ENCODE data around the gene EPHA6.
"Not testable (repeated sequence)": the region's sequence is repeated elsewhere in the genome, so short reads cannot be mapped to it uniquely, and the experiment has no call there.

The EPHA6 gene

DNA sequence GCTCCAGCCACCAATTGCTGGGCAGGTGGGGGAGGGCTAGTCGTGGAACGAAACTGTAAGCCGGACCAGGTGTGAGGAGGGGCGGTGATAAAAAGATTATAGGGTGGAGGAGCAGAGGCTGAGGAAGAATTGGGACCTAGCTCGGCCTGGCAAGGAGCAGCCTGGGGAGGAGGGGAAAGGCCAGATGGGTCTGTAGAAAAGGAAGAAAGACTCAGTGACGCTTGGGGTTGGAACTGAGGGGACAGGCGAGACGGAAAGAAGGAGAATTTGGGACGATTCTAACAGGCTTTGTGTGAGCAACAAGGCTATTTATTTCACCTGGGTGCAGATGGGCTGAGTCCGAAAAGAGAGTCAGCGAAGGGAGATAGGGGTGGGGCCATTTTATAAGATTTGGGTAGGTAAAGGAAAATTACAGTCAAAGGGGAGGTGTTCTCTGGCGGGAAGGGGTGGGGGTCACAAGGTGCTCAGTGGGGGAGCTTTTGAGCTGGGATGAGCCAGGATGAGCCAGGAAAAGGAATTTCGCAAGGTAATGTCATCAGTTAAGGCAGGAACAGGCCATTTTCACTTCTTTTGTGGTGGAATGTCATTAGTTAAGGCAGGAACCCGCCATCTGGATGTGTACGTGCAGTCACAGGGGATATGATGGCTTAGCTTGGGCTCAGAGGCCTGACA lies 462.6 kb downstream of the EPHA6 start:
- H3K4me3 ChIP-seq (ENCODE audit: low read length in 2 of 2); H3K9me3 ChIP-seq (ENCODE audit: control insufficient read depth in 2 of 2, low read length in 2 of 2); H3K9ac ChIP-seq (ENCODE audit: low read length in 2 of 2); H3K36me3 ChIP-seq (ENCODE audit: control insufficient read depth in 2 of 2, insufficient read depth in 2 of 2, low read length in 2 of 2); H3K27me3 ChIP-seq (ENCODE audit: control insufficient read depth in 1 of 2, insufficient read depth in 2 of 2, low read length in 2 of 2); H3K27ac ChIP-seq (ENCODE audit: low read length); H3K4me1 ChIP-seq (ENCODE audit: control insufficient read depth, insufficient read depth, low read length): not testable (repeated sequence)

DNA sequence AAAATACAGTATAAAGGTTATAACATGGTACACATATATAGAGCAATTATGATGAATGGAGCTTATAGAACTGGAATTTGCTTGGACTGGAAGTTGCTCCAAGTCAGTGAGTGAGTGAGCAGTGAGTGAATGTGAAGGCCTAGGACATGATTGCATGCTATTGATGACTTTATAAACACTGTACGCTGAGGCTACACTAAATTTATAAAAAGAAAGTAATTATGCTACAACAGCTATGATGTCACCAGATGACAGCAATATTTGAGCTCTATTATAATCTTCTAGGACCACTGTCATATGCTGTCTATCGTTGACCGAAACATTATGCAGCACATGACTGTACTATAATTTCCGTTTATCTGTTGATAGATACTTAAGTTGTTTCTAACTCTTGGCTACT lies 463.3 kb downstream of the EPHA6 start:
- Histone ChIP-seq H3K9ac (ENCODE audit: low read length in 2 of 2) (no peak overlapping the region), H3K9me3 (ENCODE audit: control insufficient read depth in 2 of 2, low read length in 2 of 2) (no peaks in the 10 kb centered on the region), H3K27ac (ENCODE audit: low read length) (no peak overlapping the region), H3K27me3 (ENCODE audit: control insufficient read depth in 1 of 2, insufficient read depth in 2 of 2, low read length in 2 of 2) (no peaks in the 10 kb centered on the region), H3K36me3 (ENCODE audit: control insufficient read depth in 2 of 2, insufficient read depth in 2 of 2, low read length in 2 of 2) (no peaks in the 10 kb centered on the region), H3K4me1 (ENCODE audit: control insufficient read depth, insufficient read depth, low read length) (no peaks in the 10 kb centered on the region), H3K4me3 (ENCODE audit: low read length in 2 of 2) (no peak overlapping the region)

DNA sequence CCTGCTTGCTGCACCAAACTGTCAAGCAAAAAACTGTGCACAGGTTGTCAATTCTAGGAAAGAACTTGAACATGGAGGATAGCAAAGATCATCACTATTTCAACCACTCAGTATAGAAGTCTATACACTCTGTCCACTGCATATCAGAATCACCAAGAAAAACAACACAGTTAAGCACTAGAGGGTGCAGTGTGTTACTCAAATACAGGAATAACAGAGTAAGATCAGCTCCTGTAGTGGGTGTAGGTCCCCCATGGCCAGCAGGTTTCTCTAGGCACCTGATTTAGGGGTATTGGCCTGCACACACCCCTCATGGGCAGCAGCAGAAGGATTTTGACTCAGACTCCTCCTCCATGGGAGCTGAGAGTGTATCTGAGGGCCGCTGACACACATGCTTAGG lies 464.1 kb downstream of the EPHA6 start:
- Histone ChIP-seq H3K27me3 (ENCODE audit: control insufficient read depth in 1 of 2, insufficient read depth in 2 of 2, low read length in 2 of 2) (no peaks in the 10 kb centered on the region), H3K9ac (ENCODE audit: low read length in 2 of 2) (no peak overlapping the region), H3K36me3 (ENCODE audit: control insufficient read depth in 2 of 2, insufficient read depth in 2 of 2, low read length in 2 of 2) (no peaks in the 10 kb centered on the region), H3K4me3 (ENCODE audit: low read length in 2 of 2) (no peak overlapping the region), H3K27ac (ENCODE audit: low read length) (no peak overlapping the region), H3K4me1 (ENCODE audit: control insufficient read depth, insufficient read depth, low read length) (no peaks in the 10 kb centered on the region), H3K9me3 (ENCODE audit: control insufficient read depth in 2 of 2, low read length in 2 of 2) (no peaks in the 10 kb centered on the region)

DNA sequence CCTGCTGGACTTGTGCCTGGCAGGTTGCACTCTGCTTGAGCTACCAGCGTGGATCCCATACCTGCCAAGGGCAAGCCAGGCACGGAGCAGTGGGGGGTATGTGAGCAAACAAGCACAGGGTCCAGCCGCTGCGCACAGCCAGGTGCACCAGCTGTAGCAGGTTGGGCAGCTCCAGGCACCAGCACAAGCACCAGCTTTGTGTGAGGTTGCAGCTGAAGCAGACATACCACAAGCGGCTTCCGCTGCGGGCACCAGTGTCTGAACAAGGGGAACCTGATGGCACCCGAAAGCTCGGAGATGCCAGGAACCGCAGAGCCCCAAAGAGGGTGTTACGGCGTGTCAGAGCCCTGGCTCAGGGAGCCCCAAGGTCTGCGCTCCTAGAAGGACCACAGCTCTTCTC lies 477.5 kb downstream of the EPHA6 start:
- Histone ChIP-seq H3K9ac (ENCODE audit: low read length in 2 of 2) (no peak overlapping the region), H3K36me3 (ENCODE audit: control insufficient read depth in 2 of 2, insufficient read depth in 2 of 2, low read length in 2 of 2) (no peaks in the 10 kb centered on the region), H3K27me3 (ENCODE audit: control insufficient read depth in 1 of 2, insufficient read depth in 2 of 2, low read length in 2 of 2) (no peaks in the 10 kb centered on the region), H3K4me3 (ENCODE audit: low read length in 2 of 2) (no peak overlapping the region), H3K27ac (ENCODE audit: low read length) (no peak overlapping the region), H3K9me3 (ENCODE audit: control insufficient read depth in 2 of 2, low read length in 2 of 2) (no peaks in the 10 kb centered on the region), H3K4me1 (ENCODE audit: control insufficient read depth, insufficient read depth, low read length) (no peaks in the 10 kb centered on the region)

GRCh38 chr3:97293596-97294131 lies 479.3 kb downstream of the EPHA6 start:
- no peak overlapping the region for H3K9ac ChIP-seq (ENCODE audit: low read length in 2 of 2)
- H3K36me3 ChIP-seq (ENCODE audit: control insufficient read depth in 2 of 2, insufficient read depth in 2 of 2, low read length in 2 of 2): no peaks in the 10 kb centered on the region
- no peak overlapping the region for H3K4me3 ChIP-seq (ENCODE audit: low read length in 2 of 2)
- no peaks in the 10 kb centered on the region for H3K9me3 ChIP-seq (ENCODE audit: control insufficient read depth in 2 of 2, low read length in 2 of 2)
- H3K4me1 ChIP-seq (ENCODE audit: control insufficient read depth, insufficient read depth, low read length): no peaks in the 10 kb centered on the region
- no peaks in the 10 kb centered on the region for H3K27me3 ChIP-seq (ENCODE audit: control insufficient read depth in 1 of 2, insufficient read depth in 2 of 2, low read length in 2 of 2)
- H3K27ac ChIP-seq (ENCODE audit: low read length): no peak overlapping the region

- no peak overlapping the region for H3K4me3 ChIP-seq (ENCODE audit: low read length in 2 of 2)
- no peaks in the 10 kb centered on the region for H3K9me3 ChIP-seq (ENCODE audit: control insufficient read depth in 2 of 2, low read length in 2 of 2)
- H3K4me1 ChIP-seq (ENCODE audit: control insufficient read depth, insufficient read depth, low read length): no peaks in the 10 kb centered on the region
- no peak overlapping the region for H3K27ac ChIP-seq (ENCODE audit: low read length)
- H3K27me3 ChIP-seq (ENCODE audit: control insufficient read depth in 1 of 2, insufficient read depth in 2 of 2, low read length in 2 of 2): no peaks in the 10 kb centered on the region
- H3K9ac ChIP-seq (ENCODE audit: low read length in 2 of 2): no peak overlapping the region
- no peaks in the 10 kb centered on the region for H3K36me3 ChIP-seq (ENCODE audit: control insufficient read depth in 2 of 2, insufficient read depth in 2 of 2, low read length in 2 of 2)
Measured at GRCh38 chr3:97297032-97297431, 482.6 kb downstream of the EPHA6 start.

DNA sequence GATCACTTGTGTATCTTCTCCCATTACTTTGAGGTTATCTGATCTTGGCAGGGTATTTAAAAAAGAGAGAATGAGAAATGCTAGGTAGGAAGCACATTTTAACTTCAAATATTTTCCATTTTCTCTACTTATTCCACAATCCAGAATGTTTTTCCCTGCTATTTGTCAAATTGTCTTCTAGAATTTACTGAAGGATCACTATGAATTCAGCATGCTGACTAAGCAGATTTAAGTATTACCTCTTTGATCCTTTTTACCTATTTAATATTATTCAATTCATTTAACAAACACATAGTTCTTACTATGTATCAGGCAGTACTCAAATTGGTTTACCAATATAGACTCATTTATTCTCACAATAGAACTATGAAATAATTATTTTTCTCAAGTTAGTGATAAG lies 486.7 kb downstream of the EPHA6 start:
- no peaks in the 10 kb centered on the region for H3K27me3 ChIP-seq (ENCODE audit: control insufficient read depth in 1 of 2, insufficient read depth in 2 of 2, low read length in 2 of 2)
- no peak overlapping the region for H3K27ac ChIP-seq (ENCODE audit: low read length)
- no peak overlapping the region for H3K4me3 ChIP-seq (ENCODE audit: low read length in 2 of 2)
- no peaks in the 10 kb centered on the region for H3K36me3 ChIP-seq (ENCODE audit: control insufficient read depth in 2 of 2, insufficient read depth in 2 of 2, low read length in 2 of 2)
- no peak overlapping the region for H3K9ac ChIP-seq (ENCODE audit: low read length in 2 of 2)
- H3K4me1 ChIP-seq (ENCODE audit: control insufficient read depth, insufficient read depth, low read length): no peaks in the 10 kb centered on the region
- H3K9me3 ChIP-seq (ENCODE audit: control insufficient read depth in 2 of 2, low read length in 2 of 2): no peaks in the 10 kb centered on the region

DNA sequence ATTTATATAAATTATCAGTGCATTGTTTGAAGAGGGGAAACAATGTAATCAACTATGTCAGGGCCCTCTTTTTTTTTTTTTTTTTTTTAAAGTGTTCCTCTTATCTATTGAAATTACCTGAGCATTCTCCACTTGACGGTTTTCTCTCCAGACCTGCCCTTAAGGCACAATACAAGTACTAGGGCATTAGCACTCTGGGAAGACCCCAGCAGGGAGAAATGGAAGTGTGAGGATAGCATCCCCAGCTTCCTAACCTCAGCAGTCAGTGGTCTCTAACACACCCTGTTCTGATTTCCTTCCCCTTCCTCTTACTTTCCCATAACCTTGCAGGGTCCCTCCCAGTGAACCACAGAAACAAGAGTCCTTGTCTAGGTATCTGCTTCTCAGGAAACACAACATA lies 491.8 kb downstream of the EPHA6 start:
- no peaks in the 10 kb centered on the region for H3K4me1 ChIP-seq (ENCODE audit: control insufficient read depth, insufficient read depth, low read length)
- no peak overlapping the region for H3K9ac ChIP-seq (ENCODE audit: low read length in 2 of 2)
- no peaks in the 10 kb centered on the region for H3K9me3 ChIP-seq (ENCODE audit: control insufficient read depth in 2 of 2, low read length in 2 of 2)
- H3K4me3 ChIP-seq (ENCODE audit: low read length in 2 of 2): no peak overlapping the region
- H3K27me3 ChIP-seq (ENCODE audit: control insufficient read depth in 1 of 2, insufficient read depth in 2 of 2, low read length in 2 of 2): no peaks in the 10 kb centered on the region
- no peaks in the 10 kb centered on the region for H3K36me3 ChIP-seq (ENCODE audit: control insufficient read depth in 2 of 2, insufficient read depth in 2 of 2, low read length in 2 of 2)
- no peak overlapping the region for H3K27ac ChIP-seq (ENCODE audit: low read length)

DNA sequence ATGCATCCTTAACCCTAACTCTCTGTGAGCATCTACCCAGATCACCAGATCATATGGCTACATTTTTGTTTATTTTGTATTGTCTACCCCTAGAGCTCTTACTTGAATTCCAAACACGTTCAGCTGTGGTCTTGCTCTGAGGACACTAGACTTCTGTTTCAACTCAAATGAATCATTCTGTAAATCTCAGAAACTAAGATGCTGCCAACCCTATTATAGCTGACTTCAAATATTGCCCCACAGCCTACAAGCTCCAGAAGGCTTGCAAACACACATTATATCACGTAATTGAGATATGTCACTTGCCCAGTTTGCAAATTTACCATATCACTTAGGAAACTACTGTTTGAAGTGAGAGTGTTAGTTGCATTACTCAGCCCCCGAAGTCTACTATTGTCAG lies 524.0 kb downstream of the EPHA6 start:
- H3K36me3 ChIP-seq (ENCODE audit: control insufficient read depth in 2 of 2, insufficient read depth in 2 of 2, low read length in 2 of 2): no peaks in the 10 kb centered on the region
- H3K4me3 ChIP-seq (ENCODE audit: low read length in 2 of 2): no peak overlapping the region
- H3K27ac ChIP-seq (ENCODE audit: low read length): no peak overlapping the region
- no peaks in the 10 kb centered on the region for H3K4me1 ChIP-seq (ENCODE audit: control insufficient read depth, insufficient read depth, low read length)
- H3K9ac ChIP-seq (ENCODE audit: low read length in 2 of 2): no peak overlapping the region
- H3K9me3 ChIP-seq (ENCODE audit: control insufficient read depth in 2 of 2, low read length in 2 of 2): no peaks in the 10 kb centered on the region
- no peaks in the 10 kb centered on the region for H3K27me3 ChIP-seq (ENCODE audit: control insufficient read depth in 1 of 2, insufficient read depth in 2 of 2, low read length in 2 of 2)

DNA sequence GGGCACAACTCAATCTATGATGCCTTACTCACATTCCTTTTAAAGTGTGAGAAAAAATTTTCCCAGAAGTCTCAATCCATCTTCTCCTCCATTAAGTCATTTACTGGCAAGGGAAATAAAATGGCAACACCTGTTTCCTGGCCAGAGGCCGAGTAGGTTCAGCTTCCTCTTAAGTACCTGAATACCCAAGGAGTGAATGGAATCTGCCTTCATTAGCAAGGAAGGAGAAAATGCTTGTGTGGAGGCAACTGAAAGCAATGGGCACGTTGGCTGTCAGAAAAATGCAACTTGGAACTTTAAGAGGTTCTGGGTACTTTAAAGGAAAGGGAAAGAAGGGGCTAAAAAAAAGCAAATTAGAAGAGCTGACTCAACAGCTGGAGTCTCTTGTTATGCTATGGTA lies 526.5 kb downstream of the EPHA6 start:
- no peak overlapping the region for H3K4me3 ChIP-seq (ENCODE audit: low read length in 2 of 2)
- H3K9ac ChIP-seq (ENCODE audit: low read length in 2 of 2): no peak overlapping the region
- no peaks in the 10 kb centered on the region for H3K9me3 ChIP-seq (ENCODE audit: control insufficient read depth in 2 of 2, low read length in 2 of 2)
- H3K36me3 ChIP-seq (ENCODE audit: control insufficient read depth in 2 of 2, insufficient read depth in 2 of 2, low read length in 2 of 2): no peaks in the 10 kb centered on the region
- no peak overlapping the region for H3K27ac ChIP-seq (ENCODE audit: low read length)
- no peaks in the 10 kb centered on the region for H3K4me1 ChIP-seq (ENCODE audit: control insufficient read depth, insufficient read depth, low read length)
- H3K27me3 ChIP-seq (ENCODE audit: control insufficient read depth in 1 of 2, insufficient read depth in 2 of 2, low read length in 2 of 2): no peaks in the 10 kb centered on the region

DNA sequence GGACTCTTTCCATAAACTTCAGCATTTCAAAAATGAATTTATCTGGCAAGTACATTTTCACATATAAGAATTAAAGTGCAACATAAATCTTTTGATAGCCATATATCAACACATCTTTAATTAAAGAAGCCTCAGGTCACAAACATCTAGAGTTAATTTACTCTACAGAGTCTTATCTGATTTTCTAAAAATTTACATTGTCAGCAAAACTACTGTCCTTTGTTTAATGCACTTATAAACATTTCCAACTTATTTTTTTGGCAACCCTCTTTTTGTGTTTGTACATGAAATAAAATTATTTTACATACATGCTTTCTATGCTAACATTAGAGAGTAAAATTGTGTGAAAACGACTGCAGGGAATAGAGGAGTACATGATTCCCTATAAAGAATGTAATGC lies 533.4 kb downstream of the EPHA6 start:
- Histone ChIP-seq H3K9me3 (ENCODE audit: control insufficient read depth in 2 of 2, low read length in 2 of 2) (no peaks in the 10 kb centered on the region), H3K36me3 (ENCODE audit: control insufficient read depth in 2 of 2, insufficient read depth in 2 of 2, low read length in 2 of 2) (no peaks in the 10 kb centered on the region), H3K9ac (ENCODE audit: low read length in 2 of 2) (no peak overlapping the region), H3K4me1 (ENCODE audit: control insufficient read depth, insufficient read depth, low read length) (no peaks in the 10 kb centered on the region), H3K27me3 (ENCODE audit: control insufficient read depth in 1 of 2, insufficient read depth in 2 of 2, low read length in 2 of 2) (no peaks in the 10 kb centered on the region), H3K27ac (ENCODE audit: low read length) (no peak overlapping the region), H3K4me3 (ENCODE audit: low read length in 2 of 2) (no peak overlapping the region)

Measured in stomach smooth muscle (tissue), 2 donors.